ENCODE measurements around the gene DDX46. TPM values are rescaled to one million over a fixed set of nuclear protein-coding genes. Genes with fewer than 3 reads are reported as not detected.

DDX46 gene
- total RNA-seq, 2 donors from 2014 or later, result 31.9 to 36.3 TPM

DNA sequence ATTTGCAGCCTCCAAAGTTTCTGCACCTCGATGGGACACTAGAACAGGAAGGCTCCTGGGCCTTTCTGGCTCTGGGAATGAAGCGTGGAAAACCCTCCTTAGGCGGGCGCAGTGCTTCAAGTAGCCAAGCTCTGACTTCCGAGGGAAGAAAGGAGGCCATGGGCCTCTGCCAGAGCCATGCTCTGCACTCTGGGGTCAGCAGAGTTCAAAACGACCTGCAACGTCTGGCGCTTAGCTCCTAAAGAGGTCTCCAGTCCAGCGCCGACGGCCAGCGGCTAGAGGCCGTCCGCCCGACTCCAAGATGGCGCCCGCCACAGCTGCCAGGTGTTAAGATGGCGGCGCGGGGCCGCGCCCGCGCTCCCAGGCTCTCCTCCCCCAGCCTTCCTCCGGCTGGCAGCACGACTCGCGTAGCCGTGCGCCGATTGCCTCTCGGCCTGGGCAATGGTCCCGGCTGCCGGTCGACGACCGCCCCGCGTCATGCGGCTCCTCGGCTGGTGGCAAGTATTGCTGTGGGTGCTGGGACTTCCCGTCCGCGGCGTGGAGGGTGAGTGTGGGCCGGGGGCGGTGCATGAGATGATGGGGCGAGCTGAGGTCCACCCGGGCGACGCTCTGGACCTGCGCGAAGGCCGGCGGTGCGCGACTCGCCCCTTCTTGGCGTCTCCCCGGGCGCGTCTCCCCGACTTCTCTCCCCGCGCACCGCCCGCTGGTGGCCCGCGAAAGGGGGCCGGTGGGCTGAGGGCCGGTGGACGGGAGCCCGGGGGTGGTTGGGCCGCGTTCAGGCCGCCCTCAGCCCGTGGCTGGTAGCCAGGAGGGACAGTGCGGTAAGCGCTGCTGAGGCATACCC lies 115.6 kb downstream of the DDX46 start, which contains the start of gene TXNDC15:
Gene TXNDC15, plus strand, starts transcription at position 385 of the 844 bp plus-strand sequence. Its CDS starts 57 bp downstream, at position 442.
- intact Hi-C loops (cut with DNase I), result no loop called here
- H3K36me3 ChIP-seq (replicated peaks in 1 of 2; ENCODE audit: insufficient read depth in 1 of 2, low read depth in 2 of 2), result no peaks in the 10 kb centered on the region
- DNase-seq (peak; percentile 87 to 89 (median 88)), ATAC-seq (peak; percentile 94)
- peak within 1 kb of the TSS; percentile 77 to 94 for H3K4me3 ChIP-seq
- peaks cover 34% of the 10 kb centered on the region for H3K4me1 ChIP-seq
- WGBS, 2 donors, result 3 to 9% methylated on average over 26 to 76 of the region's 79 CpGs
- no peaks in the 10 kb centered on the region for H3K9me3 ChIP-seq
- TF ChIP-seq POLR2A (IDR thresholded peaks at IDR 0.05), result peak; percentile 77 to 87 (median 79)
- TF ChIP-seq, protein P1, sequence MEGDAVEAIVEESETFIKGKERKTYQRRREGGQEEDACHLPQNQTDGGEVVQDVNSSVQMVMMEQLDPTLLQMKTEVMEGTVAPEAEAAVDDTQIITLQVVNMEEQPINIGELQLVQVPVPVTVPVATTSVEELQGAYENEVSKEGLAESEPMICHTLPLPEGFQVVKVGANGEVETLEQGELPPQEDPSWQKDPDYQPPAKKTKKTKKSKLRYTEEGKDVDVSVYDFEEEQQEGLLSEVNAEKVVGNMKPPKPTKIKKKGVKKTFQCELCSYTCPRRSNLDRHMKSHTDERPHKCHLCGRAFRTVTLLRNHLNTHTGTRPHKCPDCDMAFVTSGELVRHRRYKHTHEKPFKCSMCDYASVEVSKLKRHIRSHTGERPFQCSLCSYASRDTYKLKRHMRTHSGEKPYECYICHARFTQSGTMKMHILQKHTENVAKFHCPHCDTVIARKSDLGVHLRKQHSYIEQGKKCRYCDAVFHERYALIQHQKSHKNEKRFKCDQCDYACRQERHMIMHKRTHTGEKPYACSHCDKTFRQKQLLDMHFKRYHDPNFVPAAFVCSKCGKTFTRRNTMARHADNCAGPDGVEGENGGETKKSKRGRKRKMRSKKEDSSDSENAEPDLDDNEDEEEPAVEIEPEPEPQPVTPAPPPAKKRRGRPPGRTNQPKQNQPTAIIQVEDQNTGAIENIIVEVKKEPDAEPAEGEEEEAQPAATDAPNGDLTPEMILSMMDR (IDR thresholded peaks at IDR 0.05), result peak in 2 of 7 experiments; percentile 0 to 10
- H3K27ac ChIP-seq, result peak within 1 kb of the TSS; percentile 85 to 88 (median 88)
- no peaks in the 10 kb centered on the region for H3K27me3 ChIP-seq

DNA sequence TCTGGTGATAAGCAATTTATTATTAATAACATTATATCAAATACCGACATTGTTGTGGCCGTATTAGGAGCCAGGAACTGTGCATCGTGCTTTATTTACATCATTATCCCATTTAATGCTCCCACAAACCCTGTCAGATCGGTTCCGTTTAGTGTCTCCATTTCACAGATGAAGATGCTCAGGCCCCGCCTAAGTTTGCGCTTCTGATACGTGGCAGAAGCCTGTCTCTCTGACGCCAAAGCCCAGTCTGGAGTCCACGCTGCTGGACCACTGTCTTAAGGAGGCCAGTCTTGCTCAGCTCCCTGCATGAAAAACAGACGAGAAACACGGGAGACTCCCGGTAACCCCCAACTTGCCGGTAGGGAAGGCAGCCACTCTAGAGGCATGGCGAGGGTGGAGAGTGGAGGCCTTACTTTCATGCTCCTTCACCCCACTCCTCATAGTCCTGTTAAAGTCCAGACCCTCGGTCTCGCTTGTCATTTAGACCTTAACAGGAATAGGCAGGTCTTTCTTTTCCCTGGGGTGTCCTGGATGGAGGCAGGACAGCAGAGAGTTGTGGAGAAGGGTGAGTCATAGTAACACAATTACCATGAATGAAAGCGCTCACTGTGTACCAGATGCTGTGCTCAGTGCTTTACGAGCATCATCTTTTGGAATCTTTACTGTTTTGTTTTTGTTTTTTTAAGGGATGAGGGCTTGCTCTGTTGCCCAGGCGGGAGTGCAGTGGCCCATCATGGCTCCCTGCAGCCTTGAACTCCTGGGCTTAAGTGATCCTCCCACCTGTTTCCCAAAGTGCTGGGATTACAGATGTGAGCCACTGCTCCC lies 116.5 kb downstream of the DDX46 start:
- H3K9me3 ChIP-seq, result no peaks in the 10 kb centered on the region
- H3K27me3 ChIP-seq, result no peaks in the 10 kb centered on the region
- no peak for TF ChIP-seq POLR2A (IDR thresholded peaks at IDR 0.05)
- TF ChIP-seq, protein P1 (IDR thresholded peaks at IDR 0.05), result no peak
- DNase-seq, result peak; percentile 35 to 64 (median 49)
- WGBS, 2 donors, result 10 to 15% methylated on average over 15 to 20 of the region's 20 CpGs
- H3K27ac ChIP-seq, result peak overlapping the region; percentile 85 to 88 (median 88)
- H3K4me3 ChIP-seq, result peak overlapping the region; percentile 77 to 94
- peak; percentile 45 for ATAC-seq
- H3K4me1 ChIP-seq, result peaks cover 34% of the 10 kb centered on the region
- H3K36me3 ChIP-seq (replicated peaks in 1 of 2; ENCODE audit: insufficient read depth in 1 of 2, low read depth in 2 of 2), result no peaks in the 10 kb centered on the region
- intact Hi-C loops (cut with DNase I), result no loop called here

DNA sequence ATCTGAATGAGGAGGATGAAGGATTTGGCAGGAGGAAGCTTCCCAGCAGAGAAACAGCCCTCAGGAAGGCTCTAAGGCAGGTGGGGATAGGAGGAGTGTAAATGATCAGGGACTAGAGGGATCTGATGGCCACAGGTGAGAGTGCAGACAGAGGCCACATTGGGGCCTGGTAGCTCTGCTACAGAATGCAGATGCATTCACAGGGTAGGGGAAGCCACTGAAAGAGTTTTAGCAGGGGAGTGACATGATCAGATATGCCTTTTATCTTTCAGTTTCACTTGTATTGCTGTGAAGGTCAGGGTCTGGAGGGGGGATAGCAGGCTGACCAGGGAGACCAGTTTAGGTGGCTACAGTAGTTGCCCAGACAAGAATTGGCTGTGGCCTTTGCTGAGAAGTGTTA lies 118.6 kb downstream of the DDX46 start:
- ATAC-seq (no peak), DNase-seq (no peak)
- TF ChIP-seq, protein P1 (IDR thresholded peaks at IDR 0.05), result no peak
- no peak for TF ChIP-seq POLR2A (IDR thresholded peaks at IDR 0.05)
- Histone ChIP-seq H3K4me1 (peaks cover 34% of the 10 kb centered on the region), H3K4me3 (no peak overlapping the region), H3K36me3 (replicated peaks in 1 of 2; ENCODE audit: insufficient read depth in 1 of 2, low read depth in 2 of 2) (no peaks in the 10 kb centered on the region), H3K27ac (no peak overlapping the region), H3K9me3 (no peaks in the 10 kb centered on the region), H3K27me3 (no peaks in the 10 kb centered on the region)
- intact Hi-C loops (cut with DNase I), result no loop called here

DNA sequence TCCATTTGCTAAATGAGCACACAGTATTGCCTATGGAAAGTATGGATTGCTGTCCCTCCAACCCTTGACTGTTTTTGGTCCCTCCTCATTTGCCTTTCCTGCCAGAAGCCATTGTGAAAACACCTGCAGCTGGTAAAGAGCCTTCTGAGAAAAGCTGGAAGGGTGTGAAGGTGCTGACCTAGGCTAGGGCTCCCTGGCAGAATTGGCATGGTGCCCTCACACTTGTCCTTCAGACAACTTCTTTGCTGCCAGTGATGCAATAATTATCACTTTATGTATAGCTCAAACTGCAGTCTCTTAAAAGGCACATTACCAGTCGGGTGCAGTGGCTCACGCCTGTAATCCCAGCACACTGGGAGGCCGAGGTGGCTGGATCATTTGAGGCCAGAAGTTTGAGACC lies 119.8 kb downstream of the DDX46 start:
- TF ChIP-seq, protein P1 (IDR thresholded peaks at IDR 0.05), result no peak
- no peak for TF ChIP-seq POLR2A (IDR thresholded peaks at IDR 0.05)
- Histone ChIP-seq H3K27ac (no peak overlapping the region), H3K9me3 (no peaks in the 10 kb centered on the region), H3K36me3 (replicated peaks in 1 of 2; ENCODE audit: insufficient read depth in 1 of 2, low read depth in 2 of 2) (no peaks in the 10 kb centered on the region), H3K27me3 (no peaks in the 10 kb centered on the region), H3K4me1 (peaks cover 32% of the 10 kb centered on the region), H3K4me3 (no peak overlapping the region)
- ATAC-seq (no peak), DNase-seq (peak; percentile 46 to 73 (median 60))
- 81 to 92% methylated on average over 3 of the region's 3 CpGs for WGBS, 2 donors
- intact Hi-C loops (cut with DNase I), result no loop called here

Measured in body of pancreas (tissue), 4 donors.